ENCODE measurements around the gene FAM184A.
"Not testable (repeated sequence)": the region's sequence is repeated elsewhere in the genome, so short reads cannot be mapped to it uniquely, and the experiment has no call there.

DNA sequence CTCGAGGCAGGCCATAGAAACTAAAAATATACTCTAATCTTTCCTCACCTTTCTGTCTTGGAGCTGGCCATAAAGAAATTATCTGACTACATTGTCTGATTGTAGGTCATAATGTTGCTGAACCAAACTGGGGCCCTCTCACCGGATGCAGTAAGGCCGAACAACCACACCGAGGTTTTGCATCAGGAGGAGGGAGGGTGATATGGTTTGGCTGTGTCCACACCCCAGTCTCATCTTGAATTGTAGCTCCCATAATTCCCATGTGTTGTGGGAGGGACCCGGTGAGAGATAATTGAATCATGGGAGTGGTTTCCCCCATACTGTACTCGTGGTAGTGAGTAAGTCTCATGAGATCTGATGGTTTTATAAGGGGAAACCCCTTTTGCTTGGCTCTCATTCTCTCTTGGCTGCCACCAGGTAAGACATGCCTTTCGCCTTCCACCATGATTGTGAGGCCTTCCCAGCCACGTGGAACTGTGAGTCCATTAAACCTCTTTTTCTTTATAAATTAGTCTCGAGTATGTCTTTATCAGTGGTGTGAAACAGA is 19.4 kb upstream of the FAM184A start:
- TF ChIP-seq, protein P1, sequence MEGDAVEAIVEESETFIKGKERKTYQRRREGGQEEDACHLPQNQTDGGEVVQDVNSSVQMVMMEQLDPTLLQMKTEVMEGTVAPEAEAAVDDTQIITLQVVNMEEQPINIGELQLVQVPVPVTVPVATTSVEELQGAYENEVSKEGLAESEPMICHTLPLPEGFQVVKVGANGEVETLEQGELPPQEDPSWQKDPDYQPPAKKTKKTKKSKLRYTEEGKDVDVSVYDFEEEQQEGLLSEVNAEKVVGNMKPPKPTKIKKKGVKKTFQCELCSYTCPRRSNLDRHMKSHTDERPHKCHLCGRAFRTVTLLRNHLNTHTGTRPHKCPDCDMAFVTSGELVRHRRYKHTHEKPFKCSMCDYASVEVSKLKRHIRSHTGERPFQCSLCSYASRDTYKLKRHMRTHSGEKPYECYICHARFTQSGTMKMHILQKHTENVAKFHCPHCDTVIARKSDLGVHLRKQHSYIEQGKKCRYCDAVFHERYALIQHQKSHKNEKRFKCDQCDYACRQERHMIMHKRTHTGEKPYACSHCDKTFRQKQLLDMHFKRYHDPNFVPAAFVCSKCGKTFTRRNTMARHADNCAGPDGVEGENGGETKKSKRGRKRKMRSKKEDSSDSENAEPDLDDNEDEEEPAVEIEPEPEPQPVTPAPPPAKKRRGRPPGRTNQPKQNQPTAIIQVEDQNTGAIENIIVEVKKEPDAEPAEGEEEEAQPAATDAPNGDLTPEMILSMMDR (conservative IDR thresholded peaks at IDR 0.05; ENCODE audit: low read depth, low read length): not testable (repeated sequence)
- TF ChIP-seq EZH2 (IDR thresholded peaks at IDR 0.05; ENCODE audit: borderline replicate concordance, low read depth, low read length, poor library complexity, severe bottlenecking): not testable (repeated sequence)
